Liver (tissue), 9 donors: Measurements from ENCODE around the gene OR6C3. TPM values are rescaled to one million over a fixed set of nuclear protein-coding genes. Genes with fewer than 3 reads are reported as not detected.
"Not testable (repeated sequence)": the region's sequence is repeated elsewhere in the genome, so short reads cannot be mapped to it uniquely, and the experiment has no call there.

Experiments used
- DNase-seq: peaks from one replicate; pipeline ENCODE4 v3.0.0-alpha.2; 2017; ENCODE audit warnings: low spot score
- H3K27ac ChIP-seq, 2 donors: one replicate each; pipeline ENCODE4 v1.7.0; 2013; ENCODE audit warnings: inconsistent platforms in 2 of 2, low read length in 2 of 2, control low read depth in 1 of 2, low read depth in 1 of 2, mild to moderate bottlenecking in 1 of 2
- H3K27me3 ChIP-seq, 4 donors: one replicate each; pipeline versions ENCODE4 v1.6.1 to v1.7.0; 2013; ENCODE audit warnings: low read length in 3 of 4, inconsistent platforms in 1 of 4, mild to moderate bottlenecking in 1 of 4, moderate library complexity in 1 of 4; ENCODE audit not compliant: control insufficient read depth in 4 of 4, insufficient read depth in 4 of 4
- H3K36me3 ChIP-seq, 4 donors: one replicate each; pipeline versions ENCODE4 v1.6.1 to v1.7.0; 2013; ENCODE audit warnings: low read length in 3 of 4, mild to moderate bottlenecking in 3 of 4, low read depth in 1 of 4, moderate library complexity in 1 of 4; ENCODE audit not compliant: control insufficient read depth in 4 of 4, insufficient read depth in 3 of 4
- H3K4me1 ChIP-seq, 4 donors: one replicate each; pipeline versions ENCODE4 v1.6.1 to v1.7.0; 2013; ENCODE audit warnings: low read length in 3 of 4, mild to moderate bottlenecking in 3 of 4, moderate library complexity in 1 of 4; ENCODE audit not compliant: control insufficient read depth in 4 of 4, insufficient read depth in 4 of 4
- H3K4me3 ChIP-seq, 3 donors: one replicate each; pipeline versions ENCODE4 v1.6.1 to v1.7.0; 2013; ENCODE audit warnings: low read length in 3 of 3, control low read depth in 1 of 3, low read depth in 1 of 3, mild to moderate bottlenecking in 1 of 3
- H3K9ac ChIP-seq, 2 donors: one replicate each; pipeline ENCODE4 v1.7.0; 2013; ENCODE audit warnings: low read length in 2 of 2, mild to moderate bottlenecking in 2 of 2, moderate library complexity in 2 of 2, control low read depth in 1 of 2, low read depth in 1 of 2
- H3K9me3 ChIP-seq, 4 donors: one replicate each; pipeline versions ENCODE4 v1.6.1 to v1.7.0; 2013; ENCODE audit warnings: low read length in 3 of 4; ENCODE audit not compliant: control insufficient read depth in 4 of 4
- ATF3 ChIP-seq: IDR thresholded peaks from 2 replicates; pipeline ENCODE4 v1.6.1; 2016; ENCODE audit warnings: antibody characterized with exemption
- CTCF ChIP-seq: fragments of 150-350 bp; IDR thresholded peaks from 2 replicates; pipeline ENCODE4 v1.5.1; 2017; ENCODE audit warnings: improper control_type of control experiment, low read depth, low read length; ENCODE audit not compliant: missing input control
- EGR1 ChIP-seq, 2 donors: IDR thresholded peaks; 2 replicates each; pipeline ENCODE4 v1.6.1; 2016 to 2018; ENCODE audit warnings: antibody characterized with exemption in 2 of 2, low read depth in 2 of 2
- FOXA1 ChIP-seq: IDR thresholded peaks from 2 replicates; pipeline ENCODE4 v1.6.1; 2016; ENCODE audit warnings: antibody characterized with exemption
- FOXA2 ChIP-seq: IDR thresholded peaks from 2 replicates; pipeline ENCODE4 v1.6.1; 2016; ENCODE audit warnings: antibody characterized with exemption
- GABPA ChIP-seq, 2 donors: IDR thresholded peaks in 1 of 2; conservative IDR thresholded peaks in 1 of 2; 2 replicates each; pipeline ENCODE4 v1.6.1; 2016; ENCODE audit warnings: antibody characterized with exemption in 2 of 2, mild to moderate bottlenecking in 1 of 2, moderate library complexity in 1 of 2
- HNF4A ChIP-seq, 2 donors: conservative IDR thresholded peaks; 2 replicates each; pipeline ENCODE4 v1.6.1; 2016; ENCODE audit warnings: antibody characterized with exemption in 2 of 2, mild to moderate bottlenecking in 2 of 2
- HNF4G ChIP-seq: IDR thresholded peaks from 2 replicates; pipeline ENCODE4 v1.6.1; 2016; ENCODE audit warnings: antibody characterized with exemption
- JUND ChIP-seq, 2 donors: IDR thresholded peaks; 2 replicates each; pipeline ENCODE4 v1.6.1; 2016; ENCODE audit warnings: antibody characterized with exemption in 2 of 2
- MAX ChIP-seq: IDR thresholded peaks from 2 replicates; pipeline ENCODE4 v1.6.1; 2016; ENCODE audit warnings: antibody characterized with exemption
- NR2F2 ChIP-seq: IDR thresholded peaks from 2 replicates; pipeline ENCODE4 v1.6.1; 2016; ENCODE audit warnings: antibody characterized with exemption
- RAD21 ChIP-seq, 2 donors: IDR thresholded peaks; 2 replicates each; pipeline ENCODE4 v1.6.1; 2016; ENCODE audit warnings: antibody characterized with exemption in 2 of 2, mild to moderate bottlenecking in 2 of 2
- REST ChIP-seq: IDR thresholded peaks from 2 replicates; pipeline ENCODE4 v1.6.1; 2016; ENCODE audit warnings: antibody characterized with exemption, mild to moderate bottlenecking
- RXRA ChIP-seq, 2 donors: IDR thresholded peaks; 2 replicates each; pipeline ENCODE4 v1.6.1; 2017 to 2018; ENCODE audit warnings: antibody characterized with exemption in 2 of 2, mild to moderate bottlenecking in 1 of 2
- SP1 ChIP-seq: IDR thresholded peaks from 2 replicates; pipeline ENCODE4 v1.6.1; 2018; ENCODE audit warnings: antibody characterized with exemption, mild to moderate bottlenecking
- TAF1 ChIP-seq: conservative IDR thresholded peaks from 2 replicates; pipeline ENCODE4 v1.6.1; 2016; ENCODE audit warnings: antibody characterized with exemption, mild to moderate bottlenecking
- YY1 ChIP-seq: IDR thresholded peaks from 2 replicates; pipeline ENCODE4 v1.6.1; 2016; ENCODE audit warnings: antibody characterized with exemption, mild to moderate bottlenecking
- ZBTB33 ChIP-seq: IDR thresholded peaks from 2 replicates; pipeline ENCODE4 v1.6.1; 2016; ENCODE audit warnings: antibody characterized with exemption
- WGBS: extraction: QIAGEN DNeasy Blood & Tissue Kit; methylation state at CpG from one replicate; pipeline ENCODE4 v1.1.7; 2013; 5-methylcytosine and 5-hydroxymethylcytosine counted together
- polyA plus RNA-seq, 2 donors: library from polyadenylated mRNA; stranded (reverse) in 1 of 2; unstranded in 1 of 2; fragments of 200-250 nt in 1 of 2; fragments of >200 nt in 1 of 2; fragmentation: Nextera tagmentation in 1 of 2; extraction: Ambion mirVana in 1 of 2; gene quantifications; one replicate each; pipeline versions ENCODE4 v1.2.1 to v1.2.3, GENCODE V29; 2013 to 2015
- total RNA-seq, 2 donors: library from RNA; depleted of rRNA; stranded (reverse); fragments of >200 nt; gene quantifications; one replicate each; pipeline ENCODE4 v1.2.3, GENCODE V29; 2014
- donor health status: healthy.
- donor health status: healthy.
- donor health status: healthy.
- donor health status: healthy.
- donor health status: healthy.

The OR6C3 gene
- total and polyA plus RNA-seq, 4 donors = not detected

GRCh38 chr12:55336002-55336401 lies 5.5 kb downstream of the OR6C3 start:
- Histone ChIP-seq H3K36me3 (no peaks in the 10 kb centered on the region), H3K9ac (no peak overlapping the region), H3K27me3 (no peaks in the 10 kb centered on the region), H3K27ac (no peak overlapping the region), H3K9me3 (no peaks in the 10 kb centered on the region), H3K4me1 (no peaks in the 10 kb centered on the region), H3K4me3 (no peak overlapping the region)
- WGBS = 83% methylated on average over 10 of the region's 10 CpGs
- no peak for DNase-seq
- no peak for TF ChIP-seq MAX
- TF ChIP-seq GABPA (IDR thresholded peaks at IDR 0.05 in 1 of 2, conservative IDR thresholded peaks at IDR 0.05 in 1 of 2) = no peak
- TF ChIP-seq RXRA (IDR thresholded peaks at IDR 0.05) = no peak
- no peak for TF ChIP-seq TAF1
- no peak for TF ChIP-seq FOXA1
- TF ChIP-seq HNF4A (conservative IDR thresholded peaks at IDR 0.05) = no peak
- TF ChIP-seq CTCF = no peak
- no peak for TF ChIP-seq JUND (IDR thresholded peaks at IDR 0.05)
- no peak for TF ChIP-seq FOXA2

- not testable (repeated sequence) for H3K9ac ChIP-seq, H3K36me3 ChIP-seq, DNase-seq, H3K9me3 ChIP-seq, H3K4me3 ChIP-seq, H3K27me3 ChIP-seq, H3K27ac ChIP-seq, H3K4me1 ChIP-seq
- WGBS = 59% methylated on average over 4 of the region's 4 CpGs
Observed at GRCh38 chr12:55355338-55355737, 24.8 kb downstream of the OR6C3 start.

- no peak for TF ChIP-seq RAD21 (IDR thresholded peaks at IDR 0.05)
- no peak for TF ChIP-seq HNF4A (conservative IDR thresholded peaks at IDR 0.05)
- no peak for TF ChIP-seq ATF3
- no peak for TF ChIP-seq YY1
- TF ChIP-seq MAX = no peak
- TF ChIP-seq CTCF = no peak
- no peak for TF ChIP-seq HNF4G
- TF ChIP-seq EGR1 (IDR thresholded peaks at IDR 0.05; ENCODE audit: low read depth in 2 of 2) = no peak
- no peak for TF ChIP-seq GABPA (IDR thresholded peaks at IDR 0.05 in 1 of 2, conservative IDR thresholded peaks at IDR 0.05 in 1 of 2)
- TF ChIP-seq REST = no peak
- no peak for TF ChIP-seq JUND (IDR thresholded peaks at IDR 0.05)
- TF ChIP-seq NR2F2 = no peak
- no peak for TF ChIP-seq SP1
- no peak for TF ChIP-seq RXRA (IDR thresholded peaks at IDR 0.05)
- TF ChIP-seq FOXA2 = no peak
- no peak for TF ChIP-seq ZBTB33
- Histone ChIP-seq H3K27ac (no peak within 1 kb of the TSS), H3K36me3 (no peaks in the 10 kb centered on the region), H3K4me3 (no peak within 1 kb of the TSS), H3K27me3 (peaks cover 0 to 3% (median 0%) of the 10 kb centered on the region in 4 donors), H3K9ac (no peak within 1 kb of the TSS), H3K4me1 (no peaks in the 10 kb centered on the region), H3K9me3 (no peaks in the 10 kb centered on the region)
- WGBS = 86% methylated on average over 4 of the region's 4 CpGs
- no peak for DNase-seq
Observed at GRCh38 chr12:55362675-55363074, 32.1 kb downstream of the OR6C3 start, which contains the start of gene OR6C75. Gene OR6C75, plus strand, starts transcription at chr12:55362975. Its CDS starts 2,136 bp downstream, at chr12:55365111.
